Measurements from ENCODE around the gene FERD3L. TPM values are rescaled to one million over a fixed set of nuclear protein-coding genes. Genes with fewer than 3 reads are reported as not detected.

The FERD3L gene
- total RNA-seq, 1 donor from 2014 or later: not detected

DNA sequence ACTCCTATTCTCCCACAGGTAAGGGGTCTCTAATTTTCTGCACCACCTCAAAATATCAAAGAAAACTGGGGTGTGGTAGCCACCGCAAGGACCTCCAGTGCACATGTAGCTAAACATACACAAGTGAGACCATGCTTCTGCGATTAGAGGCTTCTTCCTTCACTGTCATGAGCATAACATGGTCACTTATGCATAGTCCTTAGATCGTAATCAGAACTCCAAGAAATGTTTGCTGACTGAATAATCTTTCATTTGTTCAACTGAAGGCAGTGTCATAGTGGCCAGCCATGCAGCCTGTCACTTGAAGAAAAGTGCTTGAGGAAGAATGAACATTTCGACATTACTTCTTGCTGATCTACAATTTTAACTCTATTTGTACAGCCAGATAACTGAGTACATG, 42.3 kb downstream of the FERD3L start:
- DNase-seq (ENCODE audit: low spot score in 2 of 2) (no peak), FAIRE-seq (no peak)

DNA sequence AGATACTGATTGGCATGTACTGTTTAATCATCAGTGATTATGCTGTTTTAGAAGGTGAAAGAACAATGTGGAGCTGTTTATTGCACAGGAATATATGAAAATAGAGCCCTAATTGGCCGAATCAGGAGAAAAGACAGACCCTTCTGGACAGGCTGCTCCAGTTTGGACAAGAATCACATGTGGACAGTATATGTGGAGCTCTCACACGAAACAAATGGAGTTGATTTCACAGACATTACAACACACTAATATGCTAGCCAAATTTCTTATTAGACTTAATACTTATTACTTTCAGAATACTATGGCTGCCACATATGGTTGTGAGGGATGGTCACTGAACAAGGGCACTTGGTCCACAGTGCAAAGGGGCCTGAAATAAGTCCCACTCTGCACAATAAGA, 43.3 kb downstream of the FERD3L start:
- DNase-seq (ENCODE audit: low spot score in 2 of 2): no peak
- FAIRE-seq: no peak

DNA sequence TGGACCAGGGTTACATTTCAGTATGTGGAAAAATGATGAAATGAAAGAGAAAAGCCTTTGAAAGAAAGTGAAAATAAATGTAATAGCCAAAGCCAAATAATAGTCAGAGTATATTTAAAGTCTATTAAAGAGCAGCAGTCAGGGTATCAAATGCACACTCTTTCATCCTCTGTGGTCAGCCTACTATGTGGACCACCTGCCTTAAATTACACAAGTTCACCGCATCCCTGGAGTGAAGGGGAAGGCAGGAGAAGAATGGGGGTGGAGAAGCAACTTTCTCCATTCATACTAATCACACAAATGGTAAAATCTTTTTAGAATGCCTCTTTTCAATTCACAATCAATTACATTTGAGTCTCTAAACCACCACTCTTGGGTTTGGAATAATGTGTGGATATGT, 43.7 kb downstream of the FERD3L start:
- FAIRE-seq: no peak
- DNase-seq (ENCODE audit: low spot score in 2 of 2): no peak

DNA sequence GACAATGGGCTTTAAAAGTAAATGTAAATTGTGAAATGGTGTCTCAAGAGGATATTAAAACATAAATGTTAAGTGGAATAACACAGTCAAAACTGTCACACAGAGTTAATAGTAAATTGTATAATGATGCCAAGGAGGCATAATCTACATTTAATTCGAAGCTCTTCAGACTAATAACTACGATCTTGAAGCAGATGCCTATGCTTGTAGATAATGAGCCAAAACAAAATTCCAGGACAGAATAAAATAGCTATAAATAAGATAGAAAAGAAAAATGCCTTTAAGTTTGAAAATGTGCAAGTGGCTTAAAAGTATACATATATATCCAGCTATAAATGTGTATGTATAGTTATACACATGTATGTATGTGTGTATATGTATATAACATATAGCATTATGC, 45.3 kb downstream of the FERD3L start:
- DNase-seq (ENCODE audit: low spot score in 2 of 2) (no peak), FAIRE-seq (no peak)

DNA sequence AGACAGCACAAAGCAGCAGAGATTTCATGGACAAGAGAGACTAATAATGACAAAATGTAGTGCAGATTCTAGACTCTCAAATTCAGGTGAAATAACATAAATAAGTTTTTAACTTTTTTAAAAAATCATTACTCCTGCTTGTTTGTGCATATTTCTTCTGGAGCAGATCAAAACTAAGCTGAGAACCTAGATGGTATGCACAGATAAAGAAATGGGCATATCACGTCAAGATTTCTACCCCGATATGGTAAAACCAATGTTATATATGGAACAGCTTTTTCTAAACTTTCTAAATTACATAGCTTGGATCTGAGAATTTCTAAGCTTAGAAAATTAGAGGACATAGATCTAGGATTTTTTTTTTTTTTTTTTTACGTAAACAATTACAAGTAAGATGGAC, 46.0 kb downstream of the FERD3L start:
- FAIRE-seq: no peak
- DNase-seq (ENCODE audit: low spot score in 2 of 2): no peak

DNA sequence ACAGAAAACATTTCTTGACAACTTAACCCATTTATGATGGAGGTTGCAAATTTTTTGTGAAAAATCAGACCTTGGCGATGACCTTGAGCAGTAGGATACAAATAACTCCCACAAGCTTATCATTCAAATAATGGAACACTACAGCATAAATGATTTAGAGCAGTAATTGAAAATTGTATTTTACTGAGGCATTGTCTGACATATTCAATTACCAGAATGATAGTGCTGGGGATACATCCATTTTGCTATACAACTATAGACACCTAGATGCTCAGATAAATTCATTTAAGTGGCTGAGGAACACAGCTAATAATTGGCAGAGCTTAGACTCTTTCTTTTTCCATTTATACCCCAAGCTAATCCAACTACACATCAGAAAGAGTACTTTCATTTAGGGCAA, 46.7 kb downstream of the FERD3L start:
- DNase-seq (ENCODE audit: low spot score in 2 of 2) (no peak), FAIRE-seq (no peak)

DNA sequence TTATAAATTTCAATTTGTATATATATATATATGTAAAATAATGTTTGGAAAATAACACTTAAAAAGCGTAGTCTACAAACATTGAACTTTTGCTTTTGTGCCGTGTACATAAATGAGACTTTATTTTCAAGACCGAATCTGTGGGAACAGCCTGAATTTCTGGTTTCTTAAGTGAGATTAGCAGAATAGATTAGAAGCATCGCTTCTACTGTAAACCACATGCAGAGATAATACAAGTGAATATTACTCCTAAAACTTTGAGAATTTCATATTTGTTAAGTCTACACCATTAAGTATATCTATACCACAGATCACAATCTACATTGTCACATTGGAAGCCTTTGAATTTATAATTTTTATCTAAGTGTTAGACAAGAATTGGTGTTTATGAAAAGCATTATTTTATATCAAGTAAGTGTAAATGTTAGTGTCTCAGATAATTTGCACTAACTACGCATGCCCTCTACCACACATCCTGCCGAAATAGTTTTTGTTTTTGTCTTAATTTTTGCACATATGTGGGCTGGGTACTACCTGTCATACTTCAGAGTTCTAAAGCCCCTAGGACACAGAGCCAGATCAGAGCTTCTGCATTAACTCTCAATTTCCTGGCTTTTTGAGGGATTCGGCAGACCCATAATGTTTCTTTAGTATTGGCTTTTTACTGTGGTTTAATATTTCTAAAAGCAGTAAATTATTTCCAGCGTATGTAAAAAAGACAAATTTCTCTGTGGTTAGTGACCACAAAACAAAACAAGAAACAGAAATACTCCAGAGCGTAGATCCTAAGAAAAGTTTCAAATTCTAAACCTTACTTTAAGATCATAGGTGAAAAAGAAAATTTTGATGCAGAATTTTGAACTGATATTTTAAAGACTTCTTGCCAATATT, 47.8 kb downstream of the FERD3L start:
- FAIRE-seq: no peak

DNA sequence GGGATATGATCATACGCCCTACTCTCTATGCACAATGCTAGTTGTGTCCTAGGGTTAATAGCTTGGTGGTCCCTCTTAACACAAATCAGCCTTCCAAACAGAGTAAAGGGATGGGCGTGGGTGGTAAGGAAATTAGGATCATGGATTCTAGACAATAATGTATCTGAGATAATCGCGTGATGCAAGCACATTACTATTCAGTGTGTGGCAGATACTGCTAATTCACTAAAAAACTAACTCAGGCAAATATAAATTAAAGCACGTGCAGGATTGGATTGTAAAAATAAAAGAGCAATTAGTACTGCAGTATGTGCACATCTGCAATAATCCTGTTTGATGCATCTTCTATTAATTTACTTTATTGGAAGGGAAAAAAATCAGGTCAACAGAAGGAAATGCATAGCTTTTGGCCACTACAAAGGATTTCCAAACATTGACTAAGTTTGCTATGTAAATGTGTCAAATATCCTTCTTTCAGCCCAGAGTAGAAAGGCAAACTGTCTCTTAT, 49.8 kb downstream of the FERD3L start:
- no peak for FAIRE-seq

More for the DNA sequence above, 47.8 kb downstream of the FERD3L start:
- no peak for DNase-seq (ENCODE audit: low spot score in 2 of 2)

More for the DNA sequence above, 49.8 kb downstream of the FERD3L start:
- no peak for DNase-seq (ENCODE audit: low spot score in 2 of 2)

Other genes starting within 250 kb of the FERD3L start
- gene TWIST1, start 27.8 kb downstream of the FERD3L start, total RNA-seq: 2.4 TPM

Measured in frontal cortex (tissue), 4 donors.